Measurements from ENCODE around the gene TMEM116.

The TMEM116 gene

GRCh38 chr12:111893287-111893686, 119.7 kb downstream of the TMEM116 start:
- no peak for DNase-seq (ENCODE audit: low read depth)

- DNase-seq (ENCODE audit: low read depth): no peak
These were observed 124.8 kb downstream of the TMEM116 start for GRCh38 chr12:111887926-111888745.

DNA sequence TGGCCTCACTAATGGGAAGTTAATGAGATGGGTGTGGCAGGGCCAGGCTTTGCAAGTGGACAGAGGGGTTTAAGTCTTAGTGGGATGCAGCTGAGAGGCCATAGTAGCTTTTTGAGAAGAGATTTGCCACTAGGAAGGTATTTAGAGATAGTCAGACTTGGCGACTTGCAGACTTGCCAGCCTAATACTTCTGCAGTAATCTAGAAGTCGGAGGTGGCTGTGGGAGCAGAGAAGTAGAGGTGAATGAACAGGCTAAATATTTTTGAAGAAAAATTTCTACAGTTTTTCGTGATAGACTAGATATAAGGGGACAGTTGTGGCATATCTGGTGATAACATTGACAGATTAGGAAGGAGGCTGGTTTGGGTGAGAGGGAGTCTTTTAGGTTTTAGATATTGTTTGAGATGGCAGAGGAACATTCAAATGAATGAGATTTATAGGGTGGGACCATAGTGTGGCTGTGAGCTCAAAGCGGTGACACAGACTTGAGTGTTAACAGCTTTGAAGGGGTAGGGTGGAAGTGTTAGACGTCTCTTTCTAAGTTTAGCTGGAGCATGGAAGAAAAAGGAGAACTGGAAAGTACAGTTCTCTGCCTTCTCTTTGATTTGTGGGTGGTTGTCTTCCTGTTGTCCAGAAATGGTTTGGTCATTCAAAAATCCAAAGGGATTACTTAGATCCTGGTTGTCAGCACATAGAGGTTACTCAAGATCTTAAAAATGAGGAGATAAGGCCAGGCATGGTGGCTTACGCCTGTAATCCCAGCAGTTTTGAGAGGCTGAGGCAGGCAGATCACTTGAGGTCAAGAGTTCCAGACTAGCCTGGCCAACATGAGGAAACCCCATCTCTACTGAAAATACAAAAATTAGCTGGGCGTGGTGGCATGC, 126.1 kb downstream of the TMEM116 start:
- DNase-seq (ENCODE audit: low read depth): no peak

DNA sequence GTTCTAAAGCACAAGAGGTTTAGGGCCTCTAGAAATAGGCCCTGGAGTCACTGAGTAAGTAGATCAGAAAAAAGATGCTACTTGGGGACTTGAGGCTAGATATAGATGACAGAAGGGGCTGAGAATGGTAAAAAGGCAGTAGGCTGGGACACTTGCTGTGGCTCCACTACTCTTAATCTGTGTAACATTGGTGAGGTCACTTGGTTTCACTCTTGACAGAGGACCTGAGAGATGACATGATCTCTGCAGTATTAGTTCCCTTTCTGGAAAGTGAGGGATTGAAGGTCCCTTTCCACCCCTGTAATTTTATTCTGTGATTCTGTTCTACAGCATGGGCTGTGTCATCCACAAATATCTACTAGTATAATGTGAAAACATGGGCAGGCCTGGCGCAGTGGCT, 131.2 kb downstream of the TMEM116 start:
- no peak for DNase-seq (ENCODE audit: low read depth)

All from activated gamma-delta T cell treated with anti-CD3 and anti-CD28 coated beads, Interleukin-2, amount 50 U/mL, for 16 hours (primary cell).